Caco-2 (cell line): ENCODE results near the gene TANK. TPM values are rescaled to one million over a fixed set of nuclear protein-coding genes. Genes with fewer than 3 reads are reported as not detected.
"Not testable (repeated sequence)": the region's sequence is repeated elsewhere in the genome, so short reads cannot be mapped to it uniquely, and the experiment has no call there.

ENCODE experiments used
- BruUV-seq: library from RNA; stranded (reverse); fragments of 400-500 nt; replicated peaks from 2 replicates; lab custom pipeline; 2021; lab: Mats Ljungman, UMichigan
- CTCF ChIA-PET: fragments of 300-600 bp; sonication (Branson Sonifier 250); formaldehyde crosslinking; loops from one replicate; lab custom pipeline; 2022; ENCODE audit warnings: antibody characterized with exemption; lab: Charles Lee
- POLR2A ChIA-PET: fragments of 300-600 bp; sonication (Branson Sonifier 250); formaldehyde crosslinking; loops from one replicate; lab custom pipeline; 2022; ENCODE audit warnings: antibody characterized with exemption; lab: Charles Lee
- DNase-seq, 2 experiments: peaks; one replicate each; pipeline versions ENCODE4 v3.0.0 to v3.0.0-alpha.2; 2020 to 2022
- H3K27me3 ChIP-seq: replicated peaks from 2 replicates; pipeline ENCODE4 v1.6.0; 2011; ENCODE audit warnings: low read length; ENCODE audit not compliant: control insufficient read depth, insufficient read depth
- H3K36me3 ChIP-seq: 2 replicates; pipeline ENCODE4 v1.5.1; 2011; ENCODE audit warnings: low read length; ENCODE audit not compliant: control insufficient read depth, insufficient read depth
- H3K4me1 ChIP-seq: fragments of 250-450 bp; sonication (Bioruptor Pico); 2 replicates; pipeline ENCODE4 v1.5.1; 2020; ENCODE audit warnings: mild to moderate bottlenecking
- H3K4me3 ChIP-seq: 2 replicates; pipeline ENCODE4 v1.5.1; 2011; ENCODE audit warnings: low read depth, mild to moderate bottlenecking, control low read depth, low read length
- H3K9me3 ChIP-seq: fragments of 250-450 bp; sonication (Bioruptor Pico); 2 replicates; pipeline ENCODE4 v1.5.1; 2020; ENCODE audit warnings: mild to moderate bottlenecking, moderate library complexity
- H3K27ac Mint-ChIP-seq: one replicate; pipeline ENCODE4 v1.8.0; 2022; ENCODE audit warnings: mixed read lengths; ENCODE audit not compliant: unreplicated experiment
- H3K27me3 Mint-ChIP-seq: one replicate; pipeline ENCODE4 v1.8.0; 2022; ENCODE audit warnings: mixed read lengths; ENCODE audit not compliant: insufficient read depth, unreplicated experiment
- H3K36me3 Mint-ChIP-seq: one replicate; pipeline ENCODE4 v1.8.0; 2022; ENCODE audit warnings: mild to moderate bottlenecking, mixed read lengths; ENCODE audit not compliant: insufficient read depth, unreplicated experiment
- H3K4me1 Mint-ChIP-seq: one replicate; pipeline ENCODE4 v1.8.0; 2022; ENCODE audit warnings: low read depth, mixed read lengths; ENCODE audit not compliant: unreplicated experiment
- H3K4me3 Mint-ChIP-seq: one replicate; pipeline ENCODE4 v1.8.0; 2022; ENCODE audit warnings: mild to moderate bottlenecking, moderate library complexity, mixed read lengths; ENCODE audit not compliant: unreplicated experiment
- H3K9me3 Mint-ChIP-seq: one replicate; pipeline ENCODE4 v1.8.0; 2022; ENCODE audit warnings: mixed read lengths; ENCODE audit not compliant: unreplicated experiment
- CTCF ChIP-seq, 2 experiments: fragments of 200-600 bp in 1 of 2; IDR thresholded peaks; 1 replicate in 1 of 2; 2 replicates in 1 of 2; pipeline versions ENCODE4 v1.5.1 to v1.8.0; 2011 to 2022; ENCODE audit warnings: antibody characterized with exemption in 1 of 2, control low read depth in 1 of 2, inconsistent platforms in 1 of 2, low read depth in 1 of 2, low read length in 1 of 2, mild to moderate bottlenecking in 1 of 2, moderate library complexity in 1 of 2; ENCODE audit not compliant: insufficient read depth in 1 of 2, severe bottlenecking in 1 of 2, unreplicated experiment in 1 of 2
- intact Hi-C: fragments of 100-400 bp; cut with micrococcal nuclease; formaldehyde crosslinking; loops from one replicate; pipeline ENCODE4 v1.10.0; 2022; ENCODE audit not compliant: unreplicated experiment
- total RNA-seq: library from RNA; stranded (reverse); gene quantifications from 2 replicates; pipeline ENCODE4 v1.2.3, GENCODE V29; 2022

Gene TANK
- total RNA-seq, 1 experiment from 2014 or later, result 56.0 TPM

DNA sequence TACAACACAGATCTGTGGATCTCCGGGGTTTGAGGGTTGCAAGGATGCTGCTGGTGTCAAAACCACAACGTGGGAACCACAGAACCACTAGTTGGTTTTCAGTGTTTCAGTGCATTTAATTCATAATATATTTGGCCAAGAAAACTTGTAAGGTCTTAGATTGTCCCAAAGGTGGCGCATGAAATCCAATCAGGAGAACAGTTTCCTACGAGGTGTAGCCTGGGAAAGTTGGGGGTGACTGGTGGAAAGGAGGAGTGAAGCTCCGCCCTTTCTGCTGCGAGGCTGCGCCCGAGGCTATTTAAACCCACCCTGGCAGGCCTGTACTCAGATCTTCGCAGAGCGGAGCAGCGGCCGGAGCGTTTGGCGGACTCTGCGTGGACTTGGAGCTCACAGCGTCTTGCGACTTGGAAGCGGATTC is 120.7 kb downstream of the TANK start:
- CTCF ChIA-PET, H3K4me1 Mint-ChIP-seq, H3K36me3 ChIP-seq, H3K9me3 Mint-ChIP-seq, H3K27me3 Mint-ChIP-seq, H3K4me3 Mint-ChIP-seq, H3K27me3 ChIP-seq, H3K4me3 ChIP-seq, H3K36me3 Mint-ChIP-seq, H3K27ac Mint-ChIP-seq, BruUV-seq, H3K9me3 ChIP-seq, POLR2A ChIA-PET, H3K4me1 ChIP-seq: not testable (repeated sequence)
- intact Hi-C loops, result loop anchor here (2.0 kb wide), 1 partner anchor 276 kb away; no protein-coding TSS in a partner anchor
- TF ChIP-seq CTCF (IDR thresholded peaks at IDR 0.05; ENCODE audit: insufficient read depth in 1 of 2, low read depth in 1 of 2, low read length in 1 of 2, severe bottlenecking in 1 of 2, unreplicated experiment in 1 of 2), result peak; percentile 23 to 33
- peak; percentile 36 to 65 for DNase-seq

- not testable (repeated sequence) for BruUV-seq
- CTCF ChIA-PET, result interaction anchor here (0.6 kb wide), 1 partner anchor 31 kb away, joined by 3 read pairs; no protein-coding TSS in a partner anchor
- intact Hi-C loops, result loop anchor here (2.0 kb wide), 1 partner anchor 275 kb away; no protein-coding TSS in a partner anchor
These were observed 121.5 kb downstream of the TANK start for GRCh38 chr2:161281615-161282310.

DNA sequence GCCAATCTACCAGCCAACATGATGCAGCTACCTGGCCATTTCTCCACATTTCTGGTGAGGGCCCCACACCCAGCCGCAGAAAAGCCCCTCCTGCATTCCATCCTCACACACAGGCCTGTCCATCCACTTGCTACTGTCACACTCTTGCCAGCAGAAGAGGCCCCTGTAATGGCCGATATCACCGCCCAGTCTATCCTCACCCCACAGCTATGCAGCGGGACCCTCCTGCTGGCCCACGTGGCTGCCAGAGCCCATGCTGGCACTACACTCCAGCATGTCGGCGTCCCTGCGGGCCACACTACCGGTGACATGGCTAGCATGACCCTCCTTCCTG is 122.0 kb downstream of the TANK start:
- POLR2A ChIA-PET, result not testable (repeated sequence)

More at GRCh38 chr2:161281615-161282310, 121.5 kb downstream of the TANK start:
- H3K36me3 Mint-ChIP-seq, POLR2A ChIA-PET, H3K27me3 Mint-ChIP-seq, H3K27ac Mint-ChIP-seq, H3K27me3 ChIP-seq, H3K36me3 ChIP-seq, H3K4me1 ChIP-seq, H3K4me3 Mint-ChIP-seq, H3K4me1 Mint-ChIP-seq, DNase-seq, H3K9me3 ChIP-seq, H3K9me3 Mint-ChIP-seq, H3K4me3 ChIP-seq: not testable (repeated sequence)

DNA sequence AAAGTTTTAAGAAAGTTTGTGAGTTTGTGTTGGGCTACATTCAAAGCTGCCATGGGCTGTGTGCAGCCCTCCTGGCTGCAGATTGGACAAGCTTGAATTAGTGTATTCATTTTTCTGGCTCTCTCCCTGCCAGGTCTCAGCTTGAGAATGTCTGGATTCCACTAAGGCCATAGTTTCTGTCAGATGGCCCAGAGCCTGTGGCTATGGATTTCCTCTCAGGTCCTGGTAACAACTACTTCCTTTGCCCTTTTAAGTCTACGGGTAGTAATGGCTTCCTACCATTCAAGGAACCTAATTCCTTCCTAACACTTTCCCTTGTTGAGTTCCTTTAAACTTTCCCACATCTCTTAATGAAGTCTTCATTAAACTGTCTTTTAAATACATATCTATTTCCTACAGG is 123.7 kb downstream of the TANK start:
- Mint-ChIP-seq H3K36me3 (no peaks in the 10 kb centered on the region), H3K27me3 (peaks cover 3% of the 10 kb centered on the region), H3K4me1 (no peaks in the 10 kb centered on the region), H3K9me3 (no peaks in the 10 kb centered on the region), H3K27ac (no peak overlapping the region), H3K4me3 (no peak overlapping the region)
- H3K4me3 ChIP-seq, result no peak overlapping the region
- H3K27me3 ChIP-seq, result no peaks in the 10 kb centered on the region
- no peak for TF ChIP-seq CTCF (IDR thresholded peaks at IDR 0.05; ENCODE audit: insufficient read depth in 1 of 2, low read depth in 1 of 2, low read length in 1 of 2, severe bottlenecking in 1 of 2, unreplicated experiment in 1 of 2)
- intact Hi-C loops, result no loop called here
- ChIA-PET POLR2A (no interaction called here), CTCF (interaction anchor here (0.9 kb wide), 1 partner anchor 24 kb away, joined by 3 read pairs; the partner anchor contains the start of gene PSMD14)
- no peaks in the 10 kb centered on the region for H3K36me3 ChIP-seq
- H3K9me3 ChIP-seq, result peaks cover 3% of the 10 kb centered on the region; the same call in 1 of the 2 replicates
- BruUV-seq, result no TSS peak
- no peak for DNase-seq
- no peaks in the 10 kb centered on the region for H3K4me1 ChIP-seq

More for the DNA sequence above, 122.0 kb downstream of the TANK start:
- H3K27me3 Mint-ChIP-seq, H3K4me1 ChIP-seq, H3K4me3 ChIP-seq, intact Hi-C loops, H3K9me3 Mint-ChIP-seq, H3K36me3 ChIP-seq, H3K27me3 ChIP-seq, H3K27ac Mint-ChIP-seq, BruUV-seq, H3K36me3 Mint-ChIP-seq, H3K9me3 ChIP-seq, DNase-seq, H3K4me1 Mint-ChIP-seq, H3K4me3 Mint-ChIP-seq: not testable (repeated sequence)
- CTCF ChIA-PET, result interaction anchor here (0.6 kb wide), 1 partner anchor 30 kb away, joined by 3 read pairs; no protein-coding TSS in a partner anchor
